GM19372 (cell line): ENCODE results near the gene POLR2M.
A peak's percentile ranks its signal among the peaks of the same experiment; 100 is the strongest.

ENCODE experiments used
- ATAC-seq: cut with Tn5 transposase; IDR thresholded peaks from one replicate; pipeline ENCODE4 v1.9.1; 2021; ENCODE audit warnings: mild to moderate bottlenecking, low read depth, moderate library complexity; ENCODE audit not compliant: unreplicated experiment

The POLR2M gene

GRCh38 chr15:57706405-57707209, at the start of gene POLR2M:
Gene POLR2M (plus strand): TSS chr15:57706714. CDS start chr15:57706843, 129 bp downstream.
- ATAC-seq = peak; percentile 89

DNA sequence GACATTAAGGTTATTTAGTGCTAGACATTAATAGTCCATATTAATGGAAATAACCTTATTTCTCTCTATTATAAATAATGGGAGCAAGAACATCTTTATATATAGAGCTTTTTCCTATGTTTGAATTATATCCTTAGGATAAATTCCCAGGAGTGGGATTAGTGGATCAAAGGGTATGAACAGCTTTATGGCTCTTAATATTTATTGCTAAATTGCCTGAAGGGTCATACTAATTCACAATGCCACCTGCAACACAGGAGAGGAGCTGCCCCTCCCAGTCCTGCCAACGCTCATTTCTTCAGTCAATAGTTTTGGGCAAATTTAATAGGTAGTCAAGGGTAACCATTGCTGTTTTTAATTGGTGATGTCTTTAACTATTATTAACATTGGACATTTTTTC, 48.9 kb upstream of the POLR2M start:
- ATAC-seq = no peak

GRCh38 chr15:57662091-57662744, 44.3 kb upstream of the POLR2M start:
- ATAC-seq = no peak

DNA sequence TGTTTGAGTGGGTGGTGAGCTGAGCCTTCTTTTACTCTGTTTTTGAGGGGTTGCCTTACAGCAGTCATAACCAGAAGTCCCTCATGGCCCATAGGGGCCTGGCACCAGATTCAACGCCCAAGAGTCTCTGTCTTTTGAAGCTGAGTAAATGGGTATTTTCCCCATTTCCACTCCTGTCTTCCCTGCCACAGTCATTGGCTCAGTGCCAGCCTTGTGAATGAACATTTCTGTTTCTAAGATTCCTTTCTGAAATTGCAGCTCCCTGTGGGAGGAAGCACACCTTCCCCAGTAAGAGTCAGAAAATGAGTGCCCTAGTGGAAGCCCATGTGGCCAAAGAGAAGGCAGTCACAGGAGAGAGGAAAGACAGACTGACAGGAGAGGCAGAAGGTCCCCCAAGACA, 43.7 kb upstream of the POLR2M start:
- ATAC-seq = no peak

- ATAC-seq = no peak
Measured at GRCh38 chr15:57663262-57663661, 43.3 kb upstream of the POLR2M start.

DNA sequence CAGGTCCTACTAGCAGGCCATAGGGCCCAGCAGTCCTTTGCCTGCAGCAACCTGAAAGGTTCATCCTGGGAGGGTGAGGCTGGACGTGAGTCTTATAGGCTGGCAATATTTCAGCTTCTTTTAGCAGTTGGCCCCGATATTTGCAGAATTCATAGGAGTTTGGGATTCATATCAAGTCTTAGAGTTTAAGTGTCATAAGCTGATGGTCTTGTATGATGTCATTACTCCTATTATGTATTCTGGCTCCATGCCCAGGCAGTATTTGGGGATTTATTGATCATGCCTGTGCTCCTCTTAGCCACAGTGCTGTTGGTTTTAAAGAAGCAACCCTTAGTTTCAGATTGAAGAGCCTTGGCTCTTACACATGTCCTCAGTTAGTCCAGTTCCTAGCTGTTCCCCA, 41.3 kb upstream of the POLR2M start:
- no peak for ATAC-seq

DNA sequence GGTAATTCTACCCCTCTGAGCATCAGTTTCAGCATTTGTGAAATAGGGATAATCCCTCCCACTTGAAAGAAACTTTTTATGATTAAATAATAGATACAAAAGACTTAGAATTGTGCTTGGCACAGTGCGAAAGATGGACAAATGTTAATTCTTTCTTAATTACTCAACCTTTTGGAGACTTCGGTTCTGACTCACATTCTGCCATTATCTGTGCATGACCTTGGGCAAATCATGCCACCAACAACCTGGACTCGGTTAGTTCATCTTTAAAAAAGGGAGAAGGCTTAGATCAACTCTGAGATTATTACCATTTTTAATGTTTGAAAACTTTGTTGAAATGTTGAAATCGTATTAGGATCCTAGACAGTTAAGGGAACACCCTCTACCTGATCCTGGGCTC, 40.6 kb upstream of the POLR2M start:
- no peak for ATAC-seq

DNA sequence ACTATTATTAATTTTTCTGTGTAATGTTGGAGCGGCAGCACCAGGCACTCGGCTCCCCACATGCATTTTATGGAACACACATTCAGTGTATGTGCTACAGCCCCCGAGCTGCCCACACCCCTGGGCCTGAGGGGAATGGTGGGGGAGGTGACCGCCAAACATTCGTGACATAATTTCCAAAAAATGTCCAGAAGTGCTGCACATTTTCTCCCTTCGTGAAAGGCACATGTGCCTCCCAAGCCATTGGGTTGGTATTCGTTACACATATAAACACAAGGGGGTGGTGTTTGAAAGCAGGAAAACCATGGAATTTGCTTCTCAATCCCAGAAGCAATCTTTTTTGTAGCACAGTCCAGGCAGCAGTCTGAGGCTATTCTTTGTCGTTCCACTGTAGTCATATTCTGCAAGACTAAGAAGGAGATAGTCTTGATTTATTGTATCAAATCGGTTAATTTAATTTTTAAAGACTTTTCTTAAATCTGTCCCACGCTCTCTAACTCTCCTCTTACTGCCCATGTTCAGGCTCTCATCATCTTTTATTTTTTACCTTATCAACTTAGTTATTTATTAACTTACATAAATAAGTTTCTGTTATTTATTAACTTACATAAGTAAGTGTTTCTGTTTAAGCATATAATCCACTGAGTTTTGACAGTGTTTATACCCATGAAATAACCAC, 39.2 kb upstream of the POLR2M start:
- no peak for ATAC-seq

DNA sequence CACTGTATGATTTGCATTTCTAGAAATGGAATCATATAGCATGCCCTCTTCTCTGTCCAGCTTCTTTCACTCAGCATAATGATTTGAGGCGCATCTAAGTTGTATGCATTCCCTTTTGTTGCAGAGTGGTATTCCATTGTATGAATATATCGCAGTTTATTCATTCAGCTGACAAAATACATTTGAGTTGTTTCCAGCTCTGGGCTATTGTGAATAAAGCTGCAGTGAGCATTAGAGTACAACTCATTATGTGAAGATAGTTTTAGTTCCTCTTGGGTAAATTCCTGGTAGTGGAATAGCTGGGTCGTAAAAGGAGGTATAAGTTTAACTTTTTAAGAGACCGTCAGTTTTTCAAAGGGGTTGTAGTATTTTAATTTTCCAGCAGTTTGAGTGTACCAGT, 38.5 kb upstream of the POLR2M start:
- no peak for ATAC-seq

DNA sequence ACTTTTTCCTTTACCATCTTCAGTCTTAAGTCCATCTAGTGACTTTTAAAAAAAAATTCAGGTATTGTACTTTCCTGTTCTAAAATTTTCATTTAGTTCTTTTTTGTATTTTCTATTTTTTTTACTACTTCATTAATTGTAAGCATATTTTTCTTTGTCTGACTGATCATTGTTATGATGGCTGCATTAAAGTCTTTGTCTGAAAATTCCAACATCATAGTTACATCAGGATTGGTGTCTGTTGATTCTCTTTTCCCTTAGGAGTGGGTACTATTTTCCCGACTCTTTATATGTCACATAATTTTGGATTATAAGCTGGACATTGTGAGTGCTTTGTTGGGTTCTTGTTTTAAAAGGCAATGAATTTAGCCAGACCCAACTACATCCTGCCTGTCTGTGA, 34.9 kb upstream of the POLR2M start:
- ATAC-seq = no peak

GRCh38 chr15:57675481-57676181, 30.9 kb upstream of the POLR2M start:
- ATAC-seq = no peak

- no peak for ATAC-seq
Measured at GRCh38 chr15:57676585-57676984, 29.9 kb upstream of the POLR2M start.

- ATAC-seq = no peak
Measured at GRCh38 chr15:57677204-57677603, 29.3 kb upstream of the POLR2M start.

GRCh38 chr15:57680021-57680420, 26.5 kb upstream of the POLR2M start:
- ATAC-seq = no peak

DNA sequence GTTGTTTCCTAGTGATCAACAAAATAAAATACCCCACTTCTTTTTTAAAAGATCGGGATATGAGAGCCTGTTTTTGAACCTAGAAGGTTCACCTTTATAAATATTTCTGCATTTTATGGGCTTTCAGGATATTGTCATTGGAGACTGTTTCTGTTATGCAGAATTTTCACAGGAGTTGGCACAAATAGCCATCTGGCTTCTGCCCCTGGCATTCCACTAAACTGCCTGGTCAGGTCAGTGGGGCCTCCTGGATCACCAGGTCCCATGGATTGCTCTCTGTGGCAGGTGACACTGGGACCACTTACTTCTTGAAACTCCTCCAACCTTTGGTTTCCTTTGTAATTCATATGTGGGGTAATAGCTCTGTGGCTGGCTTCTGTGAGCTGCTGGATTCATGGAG, 25.5 kb upstream of the POLR2M start:
- ATAC-seq = no peak

- no peak for ATAC-seq
Measured at GRCh38 chr15:57683481-57683880, 23.0 kb upstream of the POLR2M start.

- no peak for ATAC-seq
Measured at GRCh38 chr15:57684491-57685151, 21.9 kb upstream of the POLR2M start.

GRCh38 chr15:57685306-57686095, 21.0 kb upstream of the POLR2M start:
- ATAC-seq = no peak

GRCh38 chr15:57686657-57687056, 19.9 kb upstream of the POLR2M start:
- no peak for ATAC-seq
